ENCODE results near the gene SLCO1C1. TPM values are rescaled to one million over a fixed set of nuclear protein-coding genes. Genes with fewer than 3 reads are reported as not detected.

SLCO1C1 gene
- total and polyA plus RNA-seq, 2 experiments from 2014 or later, result 0.30 TPM; not detected in 1

DNA sequence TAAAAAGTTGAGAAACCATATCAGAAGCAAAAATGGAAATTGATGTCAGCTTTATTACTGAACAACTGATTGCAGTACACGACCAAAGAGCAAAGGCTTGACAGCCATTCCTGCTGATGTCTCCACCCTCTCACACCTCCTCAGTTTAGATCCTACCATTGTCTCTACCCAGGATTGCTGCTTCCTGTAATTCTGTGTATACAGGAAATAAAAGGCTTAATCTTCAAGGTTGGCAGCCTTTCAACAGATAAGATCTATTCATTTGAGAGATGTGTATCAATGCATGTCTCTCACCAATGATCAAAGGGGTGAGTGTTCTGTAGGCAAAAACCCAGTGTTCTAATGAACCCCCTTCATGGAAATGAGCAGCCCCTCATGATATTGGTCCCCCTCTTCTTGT is 27.0 kb downstream of the SLCO1C1 start:
- Histone ChIP-seq H3K79me2 (no peaks in the 10 kb centered on the region), H2AFZ (no peak overlapping the region), H3K4me2 (no peak overlapping the region), H3K36me3 (replicated peaks; ENCODE audit: insufficient read depth, low read depth) (no peaks in the 10 kb centered on the region), H3K9me2 (replicated peaks; ENCODE audit: insufficient read depth) (no peaks in the 10 kb centered on the region), H3K4me1 (ENCODE audit: insufficient read depth) (no peaks in the 10 kb centered on the region), H3K9me3 (ENCODE audit: low read depth) (no peaks in the 10 kb centered on the region), H4K20me1 (ENCODE audit: insufficient read depth, poor library complexity, severe bottlenecking) (no peaks in the 10 kb centered on the region), H3K27me3 (no peaks in the 10 kb centered on the region), H3K4me3 (no peak overlapping the region), H3K27ac (no peak overlapping the region)
- DNase-seq (ENCODE audit: low spot score), result no peak
- WGBS (ENCODE audit: low lambda C conversion rate, missing lambda C conversion rate), result 47% methylated on average over 1 of the region's 1 CpG
- TF ChIP-seq EZH2phosphoT487 (IDR thresholded peaks at IDR 0.05; ENCODE audit: low read depth, severe bottlenecking, unreplicated experiment) (no peak), EZH2 (IDR thresholded peaks at IDR 0.05; ENCODE audit: borderline replicate concordance) (no peak)
- TF ChIP-seq, protein P1, sequence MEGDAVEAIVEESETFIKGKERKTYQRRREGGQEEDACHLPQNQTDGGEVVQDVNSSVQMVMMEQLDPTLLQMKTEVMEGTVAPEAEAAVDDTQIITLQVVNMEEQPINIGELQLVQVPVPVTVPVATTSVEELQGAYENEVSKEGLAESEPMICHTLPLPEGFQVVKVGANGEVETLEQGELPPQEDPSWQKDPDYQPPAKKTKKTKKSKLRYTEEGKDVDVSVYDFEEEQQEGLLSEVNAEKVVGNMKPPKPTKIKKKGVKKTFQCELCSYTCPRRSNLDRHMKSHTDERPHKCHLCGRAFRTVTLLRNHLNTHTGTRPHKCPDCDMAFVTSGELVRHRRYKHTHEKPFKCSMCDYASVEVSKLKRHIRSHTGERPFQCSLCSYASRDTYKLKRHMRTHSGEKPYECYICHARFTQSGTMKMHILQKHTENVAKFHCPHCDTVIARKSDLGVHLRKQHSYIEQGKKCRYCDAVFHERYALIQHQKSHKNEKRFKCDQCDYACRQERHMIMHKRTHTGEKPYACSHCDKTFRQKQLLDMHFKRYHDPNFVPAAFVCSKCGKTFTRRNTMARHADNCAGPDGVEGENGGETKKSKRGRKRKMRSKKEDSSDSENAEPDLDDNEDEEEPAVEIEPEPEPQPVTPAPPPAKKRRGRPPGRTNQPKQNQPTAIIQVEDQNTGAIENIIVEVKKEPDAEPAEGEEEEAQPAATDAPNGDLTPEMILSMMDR (IDR thresholded peaks at IDR 0.05; ENCODE audit: poor library complexity), result no peak

DNA sequence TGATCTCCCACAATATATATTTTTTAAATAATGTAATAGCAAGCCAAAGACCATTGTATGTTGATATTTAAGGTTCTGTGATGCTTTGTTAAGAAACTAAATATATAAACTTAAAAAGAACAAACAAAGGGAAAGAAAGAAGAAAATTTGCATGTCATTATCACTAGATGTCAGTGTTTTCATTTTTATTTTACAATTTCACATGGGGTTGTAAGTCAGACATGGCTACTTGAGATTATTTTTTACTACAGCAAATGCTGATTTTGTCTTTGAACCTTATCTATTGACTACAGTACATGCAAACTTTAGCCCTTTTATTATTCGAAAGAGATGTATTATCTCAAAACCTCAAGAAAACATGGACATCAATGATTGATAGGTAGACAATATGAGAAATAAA is 36.1 kb downstream of the SLCO1C1 start:
- Histone ChIP-seq H2AFZ (no peak overlapping the region), H3K9me2 (replicated peaks; ENCODE audit: insufficient read depth) (no peaks in the 10 kb centered on the region), H3K9me3 (ENCODE audit: low read depth) (no peaks in the 10 kb centered on the region), H3K27ac (no peak overlapping the region), H3K36me3 (replicated peaks; ENCODE audit: insufficient read depth, low read depth) (no peaks in the 10 kb centered on the region), H4K20me1 (ENCODE audit: insufficient read depth, poor library complexity, severe bottlenecking) (no peaks in the 10 kb centered on the region), H3K4me3 (no peak overlapping the region), H3K4me2 (no peak overlapping the region), H3K4me1 (ENCODE audit: insufficient read depth) (no peaks in the 10 kb centered on the region), H3K27me3 (no peaks in the 10 kb centered on the region), H3K79me2 (no peaks in the 10 kb centered on the region)
- WGBS (ENCODE audit: low lambda C conversion rate, missing lambda C conversion rate), result 80% methylated on average over 1 of the region's 1 CpG
- DNase-seq (ENCODE audit: low spot score), result no peak
- TF ChIP-seq EZH2phosphoT487 (IDR thresholded peaks at IDR 0.05; ENCODE audit: low read depth, severe bottlenecking, unreplicated experiment), result no peak
- TF ChIP-seq, protein P1 (IDR thresholded peaks at IDR 0.05; ENCODE audit: poor library complexity), result no peak
- TF ChIP-seq EZH2 (IDR thresholded peaks at IDR 0.05; ENCODE audit: borderline replicate concordance), result no peak

DNA sequence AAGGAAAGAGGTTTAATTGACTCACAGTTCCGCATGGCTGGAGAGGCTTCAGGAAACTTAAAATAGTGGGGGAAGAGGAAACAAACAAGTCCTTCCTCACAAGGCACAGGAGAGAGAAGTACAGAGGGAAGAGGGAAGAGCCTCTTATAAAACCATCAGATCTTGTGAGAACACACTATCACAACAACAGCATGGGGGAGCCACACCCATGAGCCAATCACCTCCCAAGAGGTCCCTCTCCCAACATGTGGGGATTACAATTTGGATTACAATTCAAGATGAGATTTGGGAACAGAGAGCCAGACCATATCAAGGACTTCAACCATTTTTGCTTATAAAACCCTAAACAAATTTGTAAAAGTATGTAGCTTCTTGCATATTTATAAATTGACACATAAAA is 45.8 kb downstream of the SLCO1C1 start:
- 91% methylated on average over 1 of the region's 1 CpG for WGBS (ENCODE audit: low lambda C conversion rate, missing lambda C conversion rate)
- H4K20me1 ChIP-seq (ENCODE audit: insufficient read depth, poor library complexity, severe bottlenecking), result no peaks in the 10 kb centered on the region
- no peak overlapping the region for H3K27ac ChIP-seq
- H3K9me3 ChIP-seq (ENCODE audit: low read depth), result no peaks in the 10 kb centered on the region
- no peak overlapping the region for H3K4me2 ChIP-seq
- no peak overlapping the region for H2AFZ ChIP-seq
- no peaks in the 10 kb centered on the region for H3K4me1 ChIP-seq (ENCODE audit: insufficient read depth)
- H3K9me2 ChIP-seq (replicated peaks; ENCODE audit: insufficient read depth), result no peaks in the 10 kb centered on the region
- TF ChIP-seq EZH2 (IDR thresholded peaks at IDR 0.05; ENCODE audit: borderline replicate concordance) (no peak), EZH2phosphoT487 (IDR thresholded peaks at IDR 0.05; ENCODE audit: low read depth, severe bottlenecking, unreplicated experiment) (no peak)
- TF ChIP-seq, protein P1 (IDR thresholded peaks at IDR 0.05; ENCODE audit: poor library complexity), result no peak
- no peaks in the 10 kb centered on the region for H3K36me3 ChIP-seq (replicated peaks; ENCODE audit: insufficient read depth, low read depth)
- H3K79me2 ChIP-seq, result no peaks in the 10 kb centered on the region
- no peaks in the 10 kb centered on the region for H3K27me3 ChIP-seq
- DNase-seq (ENCODE audit: low spot score), result no peak
- no peak overlapping the region for H3K4me3 ChIP-seq

DNA sequence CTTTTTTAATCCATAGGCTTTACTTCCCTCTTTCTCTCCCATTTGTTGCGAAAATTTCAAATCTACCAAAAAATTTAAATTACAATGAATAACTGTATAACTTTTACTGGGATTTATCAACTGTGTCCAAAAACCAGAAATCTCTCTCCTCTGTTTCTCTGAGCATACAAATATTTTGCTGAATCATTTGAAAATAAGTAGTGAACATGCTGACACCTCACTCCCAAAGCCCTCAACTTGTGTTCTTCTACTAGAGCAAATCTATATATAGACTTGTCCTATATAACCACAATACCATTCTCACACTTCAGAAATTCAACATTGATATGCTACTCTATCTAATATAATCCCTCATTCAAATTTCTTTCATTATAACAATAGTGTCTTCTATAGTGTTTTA is 53.1 kb downstream of the SLCO1C1 start:
- no peak overlapping the region for H3K4me2 ChIP-seq
- WGBS (ENCODE audit: low lambda C conversion rate, missing lambda C conversion rate), result 94% methylated on average over 1 of the region's 1 CpG
- H3K9me3 ChIP-seq (ENCODE audit: low read depth), result no peaks in the 10 kb centered on the region
- no peaks in the 10 kb centered on the region for H3K9me2 ChIP-seq (replicated peaks; ENCODE audit: insufficient read depth)
- H3K79me2 ChIP-seq, result no peaks in the 10 kb centered on the region
- TF ChIP-seq EZH2phosphoT487 (IDR thresholded peaks at IDR 0.05; ENCODE audit: low read depth, severe bottlenecking, unreplicated experiment) (no peak), EZH2 (IDR thresholded peaks at IDR 0.05; ENCODE audit: borderline replicate concordance) (no peak)
- TF ChIP-seq, protein P1 (IDR thresholded peaks at IDR 0.05; ENCODE audit: poor library complexity), result no peak
- no peak overlapping the region for H2AFZ ChIP-seq
- no peak overlapping the region for H3K27ac ChIP-seq
- no peak for DNase-seq (ENCODE audit: low spot score)
- H3K4me1 ChIP-seq (ENCODE audit: insufficient read depth), result no peaks in the 10 kb centered on the region
- H3K27me3 ChIP-seq, result no peaks in the 10 kb centered on the region
- H3K36me3 ChIP-seq (replicated peaks; ENCODE audit: insufficient read depth, low read depth), result no peaks in the 10 kb centered on the region
- no peaks in the 10 kb centered on the region for H4K20me1 ChIP-seq (ENCODE audit: insufficient read depth, poor library complexity, severe bottlenecking)
- H3K4me3 ChIP-seq, result no peak overlapping the region
